Measurements from ENCODE around the gene LATS2.

LATS2 gene

DNA sequence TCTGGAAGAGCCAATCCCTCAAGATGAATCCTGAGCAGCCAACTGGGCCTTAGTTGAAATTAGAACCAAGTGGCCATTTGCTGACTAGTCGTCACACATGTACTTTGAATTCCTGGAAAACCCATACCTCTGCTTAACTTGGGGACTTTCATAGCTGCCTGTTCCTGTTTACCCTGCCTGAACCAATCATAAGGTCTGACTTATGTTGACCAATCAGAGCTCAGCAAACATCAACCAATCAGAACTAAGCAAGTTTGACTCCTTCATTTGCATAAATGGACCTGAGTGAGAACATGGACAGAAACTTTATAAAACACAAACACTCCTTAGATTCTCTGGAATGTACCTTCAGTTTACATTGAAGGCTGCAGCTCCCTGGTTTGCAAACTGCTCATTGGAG, 50.8 kb downstream of the LATS2 start:
- TF ChIP-seq SUZ12 (IDR thresholded peaks at IDR 0.05), result no peak
- TF ChIP-seq FOXK2 (IDR thresholded peaks at IDR 0.05), result no peak
- no peak for TF ChIP-seq L3MBTL2 (conservative IDR thresholded peaks at IDR 0.05)
- no peak for TF ChIP-seq SP1 (IDR thresholded peaks at IDR 0.05)
- TF ChIP-seq CTBP1 (IDR thresholded peaks at IDR 0.05; ENCODE audit: borderline replicate concordance), result no peak
- no peak for TF ChIP-seq ARNT (IDR thresholded peaks at IDR 0.05)
- TF ChIP-seq NFRKB (IDR thresholded peaks at IDR 0.05), result no peak
- DNase-seq (ENCODE audit: extremely low spot score), result no peak
- CTCF ChIA-PET, result no interaction called here
- POLR2A ChIA-PET, result no interaction called here

DNA sequence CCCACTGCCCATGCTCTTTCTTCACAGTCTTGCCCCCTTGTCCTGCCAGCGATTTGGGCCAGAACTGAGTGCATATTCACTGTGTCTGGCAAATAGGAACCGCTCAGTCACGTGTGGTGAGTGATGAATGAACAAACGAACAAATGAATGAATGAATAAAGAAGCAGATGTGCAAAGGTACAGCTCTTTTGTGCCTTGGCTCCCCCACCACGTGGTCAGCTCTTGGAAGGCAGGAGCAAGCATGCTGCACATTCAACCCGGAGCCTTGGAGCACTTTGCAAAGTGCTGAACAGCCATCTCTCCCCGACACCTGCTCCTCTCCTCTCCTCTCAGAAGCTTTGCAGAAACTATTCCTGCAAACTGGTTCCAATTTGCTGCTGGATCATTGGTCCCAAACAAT, 52.4 kb downstream of the LATS2 start:
- POLR2A ChIA-PET, result no interaction called here
- DNase-seq (ENCODE audit: extremely low spot score), result no peak
- CTCF ChIA-PET, result interaction anchor here (0.7 kb wide), 1 partner anchor 34 kb away, joined by 3 read pairs; no protein-coding TSS in a partner anchor
- TF ChIP-seq FOXK2 (IDR thresholded peaks at IDR 0.05) (no peak), FOXM1 (IDR thresholded peaks at IDR 0.05; ENCODE audit: borderline replicate concordance) (no peak), HDGF (IDR thresholded peaks at IDR 0.05; ENCODE audit: borderline replicate concordance) (no peak), NFRKB (IDR thresholded peaks at IDR 0.05) (no peak), FOXA1 (IDR thresholded peaks at IDR 0.05) (no peak), TARDBP (IDR thresholded peaks at IDR 0.05) (no peak), LEF1 (IDR thresholded peaks at IDR 0.05; ENCODE audit: borderline replicate concordance) (no peak), BHLHE40 (IDR thresholded peaks at IDR 0.05; ENCODE audit: borderline replicate concordance) (no peak), ARNT (IDR thresholded peaks at IDR 0.05) (no peak), SP1 (IDR thresholded peaks at IDR 0.05) (no peak)

GRCh38 chr13:21008026-21008425, 53.4 kb downstream of the LATS2 start:
- POLR2A ChIA-PET, result no interaction called here
- TF ChIP-seq FOXM1 (IDR thresholded peaks at IDR 0.05; ENCODE audit: borderline replicate concordance), result no peak
- no peak for TF ChIP-seq FOXA1 (IDR thresholded peaks at IDR 0.05)
- no peak for TF ChIP-seq ARNT (IDR thresholded peaks at IDR 0.05)
- TF ChIP-seq SUZ12 (IDR thresholded peaks at IDR 0.05), result no peak
- no peak for TF ChIP-seq ELF4 (IDR thresholded peaks at IDR 0.05)
- TF ChIP-seq ZNF384 (IDR thresholded peaks at IDR 0.05), result no peak
- no peak for TF ChIP-seq NFRKB (IDR thresholded peaks at IDR 0.05)
- TF ChIP-seq TARDBP (IDR thresholded peaks at IDR 0.05), result no peak
- no peak for TF ChIP-seq CTBP1 (IDR thresholded peaks at IDR 0.05; ENCODE audit: borderline replicate concordance)
- no peak for TF ChIP-seq HDGF (IDR thresholded peaks at IDR 0.05; ENCODE audit: borderline replicate concordance)
- TF ChIP-seq PKNOX1 (IDR thresholded peaks at IDR 0.05), result no peak
- no peak for TF ChIP-seq L3MBTL2 (conservative IDR thresholded peaks at IDR 0.05)
- CTCF ChIA-PET, result no interaction called here
- DNase-seq (ENCODE audit: extremely low spot score), result no peak

DNA sequence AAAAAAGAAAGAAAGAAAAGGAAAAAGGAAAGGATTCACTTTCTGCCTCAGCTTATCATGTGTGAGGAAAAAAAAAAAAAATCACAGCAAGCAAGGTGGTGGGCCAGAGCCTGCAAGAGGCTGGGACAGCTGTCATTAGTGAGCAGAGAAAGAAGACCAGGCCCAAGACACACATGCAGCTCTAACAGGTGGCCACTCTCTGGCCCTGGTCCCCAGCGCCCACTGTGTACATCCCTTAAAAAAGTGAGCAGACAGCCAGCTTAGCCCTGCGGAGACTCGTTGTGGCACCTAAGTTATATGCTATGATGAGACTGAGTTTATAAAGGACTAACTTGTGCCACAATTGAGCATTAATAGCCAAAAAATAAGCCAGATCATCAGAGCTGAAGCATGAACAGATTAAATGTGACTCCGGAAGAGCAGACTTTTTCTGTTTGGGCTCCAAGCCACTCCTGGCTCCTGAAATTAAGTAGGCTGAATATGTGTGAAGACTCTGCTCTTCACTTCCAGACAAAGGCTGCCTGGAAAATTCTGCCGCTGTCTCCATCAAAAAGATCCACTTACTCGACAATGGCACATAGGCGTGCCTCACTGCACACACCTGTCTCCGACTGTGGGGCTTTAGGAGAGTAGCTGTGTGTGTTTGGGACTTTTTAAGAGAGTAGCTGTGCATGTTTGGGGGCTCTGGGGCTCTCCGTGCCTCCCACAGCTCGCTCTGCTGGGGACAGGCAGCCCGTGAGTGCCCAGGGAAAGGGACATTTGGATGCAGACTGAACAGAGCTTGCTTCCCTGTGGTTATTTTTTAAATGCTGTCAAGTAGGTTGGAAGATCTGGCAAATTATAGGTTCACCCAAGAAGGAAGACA, 55.0 kb downstream of the LATS2 start:
- CTCF ChIA-PET, result no interaction called here
- no peak for DNase-seq (ENCODE audit: extremely low spot score)
- no peak for TF ChIP-seq L3MBTL2 (conservative IDR thresholded peaks at IDR 0.05)
- no peak for TF ChIP-seq ARNT (IDR thresholded peaks at IDR 0.05)
- TF ChIP-seq SP1 (IDR thresholded peaks at IDR 0.05), result no peak
- TF ChIP-seq HDGF (IDR thresholded peaks at IDR 0.05; ENCODE audit: borderline replicate concordance), result no peak
- no peak for TF ChIP-seq TARDBP (IDR thresholded peaks at IDR 0.05)
- TF ChIP-seq FOXA1 (IDR thresholded peaks at IDR 0.05), result no peak
- no peak for TF ChIP-seq FOXK2 (IDR thresholded peaks at IDR 0.05)
- no peak for TF ChIP-seq FOXM1 (IDR thresholded peaks at IDR 0.05; ENCODE audit: borderline replicate concordance)
- no peak for TF ChIP-seq ELF4 (IDR thresholded peaks at IDR 0.05)
- TF ChIP-seq CTBP1 (IDR thresholded peaks at IDR 0.05; ENCODE audit: borderline replicate concordance), result no peak
- TF ChIP-seq PKNOX1 (IDR thresholded peaks at IDR 0.05), result no peak
- no peak for TF ChIP-seq LEF1 (IDR thresholded peaks at IDR 0.05; ENCODE audit: borderline replicate concordance)
- no peak for TF ChIP-seq NFRKB (IDR thresholded peaks at IDR 0.05)
- POLR2A ChIA-PET, result no interaction called here

DNA sequence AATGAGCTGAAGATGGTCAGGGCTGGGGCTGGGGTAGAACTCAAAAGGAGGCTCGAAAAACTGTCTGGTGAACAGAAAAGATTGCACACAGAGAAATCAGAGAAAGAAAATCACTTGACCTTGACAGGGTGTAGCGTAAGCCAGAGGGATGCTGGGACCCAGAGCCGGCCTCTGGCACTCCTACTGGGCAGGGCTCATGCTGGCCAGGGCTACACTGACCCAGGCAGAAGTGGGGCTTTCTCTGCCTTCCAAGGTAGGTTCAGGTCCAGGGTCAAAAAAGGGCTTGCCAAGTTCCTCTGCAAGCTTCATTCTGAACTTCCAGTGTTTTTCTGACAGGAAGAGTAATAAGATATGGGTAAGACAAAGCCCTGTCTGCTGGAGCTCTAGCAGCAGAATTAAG, 56.2 kb downstream of the LATS2 start:
- POLR2A ChIA-PET, result no interaction called here
- no peak for TF ChIP-seq BHLHE40 (IDR thresholded peaks at IDR 0.05; ENCODE audit: borderline replicate concordance)
- TF ChIP-seq ELF4 (IDR thresholded peaks at IDR 0.05), result no peak
- TF ChIP-seq PKNOX1 (IDR thresholded peaks at IDR 0.05), result no peak
- TF ChIP-seq L3MBTL2 (conservative IDR thresholded peaks at IDR 0.05), result no peak
- no peak for TF ChIP-seq HDGF (IDR thresholded peaks at IDR 0.05; ENCODE audit: borderline replicate concordance)
- TF ChIP-seq ZNF384 (IDR thresholded peaks at IDR 0.05), result no peak
- no peak for TF ChIP-seq TARDBP (IDR thresholded peaks at IDR 0.05)
- TF ChIP-seq LEF1 (IDR thresholded peaks at IDR 0.05; ENCODE audit: borderline replicate concordance), result no peak
- no peak for TF ChIP-seq CTBP1 (IDR thresholded peaks at IDR 0.05; ENCODE audit: borderline replicate concordance)
- TF ChIP-seq SUZ12 (IDR thresholded peaks at IDR 0.05), result no peak
- TF ChIP-seq FOXM1 (IDR thresholded peaks at IDR 0.05; ENCODE audit: borderline replicate concordance), result no peak
- no peak for TF ChIP-seq SP1 (IDR thresholded peaks at IDR 0.05)
- TF ChIP-seq FOXA1 (IDR thresholded peaks at IDR 0.05), result no peak
- DNase-seq (ENCODE audit: extremely low spot score), result no peak
- CTCF ChIA-PET, result no interaction called here

DNA sequence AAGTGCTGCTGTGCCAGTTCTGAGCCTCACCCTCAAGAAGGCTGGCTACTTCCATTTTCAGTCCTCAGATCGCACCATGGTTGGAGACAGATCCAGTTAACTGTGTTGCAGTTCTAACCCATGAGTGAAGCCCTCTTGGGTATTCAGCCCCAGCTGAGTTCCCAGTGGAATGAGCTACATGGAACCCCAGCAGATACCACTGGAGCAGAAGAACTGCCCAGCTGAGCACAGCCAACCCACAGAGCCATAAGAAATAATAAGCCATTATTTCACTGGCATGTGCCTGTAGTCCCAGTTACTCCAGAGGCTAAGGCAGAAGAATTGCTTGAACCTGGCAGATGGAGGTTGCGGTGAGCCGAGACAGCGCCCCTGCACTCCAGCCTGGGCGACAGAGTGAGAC, 59.9 kb downstream of the LATS2 start:
- DNase-seq (ENCODE audit: extremely low spot score), result no peak
- TF ChIP-seq NFRKB (IDR thresholded peaks at IDR 0.05), result no peak
- no peak for TF ChIP-seq PKNOX1 (IDR thresholded peaks at IDR 0.05)
- no peak for TF ChIP-seq CTBP1 (IDR thresholded peaks at IDR 0.05; ENCODE audit: borderline replicate concordance)
- no peak for TF ChIP-seq ARNT (IDR thresholded peaks at IDR 0.05)
- no peak for TF ChIP-seq SP1 (IDR thresholded peaks at IDR 0.05)
- TF ChIP-seq ZNF384 (IDR thresholded peaks at IDR 0.05), result no peak
- TF ChIP-seq HDGF (IDR thresholded peaks at IDR 0.05; ENCODE audit: borderline replicate concordance), result no peak
- no peak for TF ChIP-seq BHLHE40 (IDR thresholded peaks at IDR 0.05; ENCODE audit: borderline replicate concordance)
- TF ChIP-seq FOXK2 (IDR thresholded peaks at IDR 0.05), result no peak
- TF ChIP-seq TARDBP (IDR thresholded peaks at IDR 0.05), result no peak
- no peak for TF ChIP-seq LEF1 (IDR thresholded peaks at IDR 0.05; ENCODE audit: borderline replicate concordance)
- TF ChIP-seq FOXA1 (IDR thresholded peaks at IDR 0.05), result no peak
- no peak for TF ChIP-seq SUZ12 (IDR thresholded peaks at IDR 0.05)
- no peak for TF ChIP-seq FOXM1 (IDR thresholded peaks at IDR 0.05; ENCODE audit: borderline replicate concordance)
- TF ChIP-seq ELF4 (IDR thresholded peaks at IDR 0.05), result no peak
- TF ChIP-seq L3MBTL2 (conservative IDR thresholded peaks at IDR 0.05), result no peak
- ChIA-PET CTCF (no interaction called here), POLR2A (no interaction called here)
